Keratinocyte (primary cell): ENCODE results near the gene RASGRF2. TPM values are rescaled to one million over a fixed set of nuclear protein-coding genes. Genes with fewer than 3 reads are reported as not detected.
"Not testable (repeated sequence)": the region's sequence is repeated elsewhere in the genome, so short reads cannot be mapped to it uniquely, and the experiment has no call there.

Experiments
- DNase-seq: peaks from one replicate; pipeline ENCODE4 v3.0.0-alpha.2; 2011; ENCODE audit warnings: low read depth, missing footprints, low spot score
- FAIRE-seq: peaks from 2 replicates; lab custom pipeline; 2011; peaks lifted over from hg19 to GRCh38; lab: Jason Lieb, UNC
- H2AFZ ChIP-seq: 2 replicates; pipeline ENCODE4 v1.6.0; 2012; ENCODE audit warnings: low read length, control low read depth, inconsistent platforms; ENCODE audit not compliant: control insufficient read depth
- H3K27ac ChIP-seq: 2 replicates; pipeline ENCODE4 v1.5.1; 2011; ENCODE audit warnings: low read length; ENCODE audit not compliant: control insufficient read depth, insufficient read depth
- H3K27me3 ChIP-seq: 3 replicates; pipeline ENCODE4 v1.6.0; 2011; ENCODE audit warnings: low read length; ENCODE audit not compliant: control insufficient read depth, insufficient read depth; ENCODE audit errors: extremely low read depth
- H3K36me3 ChIP-seq, 2 experiments: 2 replicates in 1 of 2; 3 replicates in 1 of 2; pipeline ENCODE4 v1.5.1; 2011; ENCODE audit warnings: low read length in 2 of 2, mild to moderate bottlenecking in 1 of 2; ENCODE audit not compliant: control insufficient read depth in 2 of 2, insufficient read depth in 2 of 2; ENCODE audit errors: extremely low read depth in 1 of 2
- H3K4me1 ChIP-seq: 3 replicates; pipeline ENCODE4 v1.5.1; 2011; ENCODE audit warnings: low read length; ENCODE audit not compliant: control insufficient read depth, insufficient read depth; ENCODE audit errors: extremely low read depth
- H3K4me2 ChIP-seq: 3 replicates; pipeline ENCODE4 v1.6.0; 2011; ENCODE audit warnings: low read depth, low read length; ENCODE audit not compliant: control insufficient read depth, insufficient read depth; ENCODE audit errors: extremely low read depth
- H3K4me3 ChIP-seq, 3 experiments: fragments of 200-600 bp in 1 of 3; sonication (generic) in 1 of 3; 2 replicates in 2 of 3; 3 replicates in 1 of 3; pipeline ENCODE4 v1.5.1; 2011 to 2016; ENCODE audit warnings: low read length in 3 of 3, mild to moderate bottlenecking in 3 of 3, control low read depth in 2 of 3, inconsistent platforms in 1 of 3, low read depth in 1 of 3, mixed read lengths in 1 of 3, mixed run types in 1 of 3, moderate library complexity in 1 of 3; ENCODE audit not compliant: control insufficient read depth in 2 of 3, insufficient read depth in 2 of 3; ENCODE audit errors: extremely low read depth in 1 of 3
- H3K79me2 ChIP-seq: 2 replicates; pipeline ENCODE4 v1.6.0; 2012; ENCODE audit warnings: low read length; ENCODE audit not compliant: control insufficient read depth, insufficient read depth
- H3K9ac ChIP-seq: 3 replicates; pipeline ENCODE4 v1.6.0; 2011; ENCODE audit warnings: low read length; ENCODE audit not compliant: control insufficient read depth, insufficient read depth; ENCODE audit errors: extremely low read depth
- H3K9me1 ChIP-seq: 3 replicates; pipeline ENCODE4 v1.6.0; 2011; ENCODE audit warnings: low read length; ENCODE audit not compliant: control insufficient read depth, insufficient read depth; ENCODE audit errors: extremely low read depth
- H3K9me3 ChIP-seq: 2 replicates; pipeline ENCODE4 v1.5.1; 2012; ENCODE audit warnings: low read depth, low read length; ENCODE audit not compliant: control insufficient read depth
- H4K20me1 ChIP-seq: 3 replicates; pipeline ENCODE4 v1.6.0; 2011; ENCODE audit warnings: low read length; ENCODE audit not compliant: control insufficient read depth, insufficient read depth; ENCODE audit errors: extremely low read depth
- CTCF ChIP-seq, 3 experiments: IDR thresholded peaks in 1 of 3; conservative IDR thresholded peaks in 1 of 3; optimal IDR thresholded peaks in 1 of 3; 2 replicates in 2 of 3; 3 replicates in 1 of 3; pipeline versions ENCODE3 to v1.5.1; 2011; ENCODE audit warnings: low read length in 3 of 3, mild to moderate bottlenecking in 3 of 3, moderate library complexity in 2 of 3, control low read depth in 1 of 3, inconsistent platforms in 1 of 3; ENCODE audit not compliant: insufficient read depth in 2 of 3; ENCODE audit errors: extremely low read depth in 1 of 3
- EZH2 ChIP-seq: IDR thresholded peaks from one replicate; pipeline ENCODE4 v1.6.1; 2012; ENCODE audit warnings: inconsistent platforms, mild to moderate bottlenecking, low read length, moderate library complexity
- dilution Hi-C: fragments of 300-500 bp; cut with MboI; formaldehyde crosslinking; loops from one replicate; pipeline ENCODE4 v1.7.0; 2020; ENCODE audit warnings: low sequenced_read_pairs; ENCODE audit not compliant: extremely low pct_ligation_motif_present
- polyA plus RNA-seq, 5 experiments: library from polyadenylated mRNA; depleted of rRNA in 3 of 5; stranded (reverse) in 3 of 5; stranded (forward) in 1 of 5; unstranded in 1 of 5; fragments of >200 nt; gene quantifications; 1 replicate in 1 of 5; 2 replicates in 3 of 5; 3 replicates in 1 of 5; pipeline versions ENCODE4 v1.2.1 to v1.2.3, GENCODE V29; 2011 to 2012; ENCODE audit warnings: missing spikeins in 2 of 5, low read depth in 1 of 5, low replicate concordance in 1 of 5

The RASGRF2 gene
- polyA plus RNA-seq, 1 donor (not counting 4 experiments of a cell fraction or from before 2014, with no cell fraction given), result 0.03 TPM

- peaks cover 14% of the 10 kb centered on the region for H3K4me1 ChIP-seq
- peak overlapping the region; percentile 73 for H3K4me2 ChIP-seq
- peaks cover 2% of the 10 kb centered on the region for H3K9me1 ChIP-seq
- dilution Hi-C loops, result no loop called here
- peak overlapping the region; percentile 49 for H3K27ac ChIP-seq
- peak; percentile 90 for FAIRE-seq
- DNase-seq, result no peak
- no peaks in the 10 kb centered on the region for H3K9me3 ChIP-seq
- no peaks in the 10 kb centered on the region for H3K27me3 ChIP-seq
- H3K9ac ChIP-seq, result peak overlapping the region; percentile 24
- H4K20me1 ChIP-seq, result no peaks in the 10 kb centered on the region
- no peaks in the 10 kb centered on the region for H3K36me3 ChIP-seq
- TF ChIP-seq CTCF (optimal IDR thresholded peaks at IDR 0.05 in 1 of 3, IDR thresholded peaks at IDR 0.05 in 1 of 3, conservative IDR thresholded peaks at IDR 0.05 in 1 of 3; ENCODE audit: extremely low read depth in 1 of 3, insufficient read depth in 2 of 3, low read length in 3 of 3), result no peak
- no peak for TF ChIP-seq EZH2
- peak overlapping the region in 1 of 3 experiments; percentile 21 for H3K4me3 ChIP-seq
- H2AFZ ChIP-seq, result no peak overlapping the region
- H3K79me2 ChIP-seq, result peaks cover 6% of the 10 kb centered on the region
Observed at GRCh38 chr5:81268521-81269196, 308.5 kb downstream of the RASGRF2 start.

- FAIRE-seq (no peak), DNase-seq (no peak)
- peaks cover 6% of the 10 kb centered on the region for H3K79me2 ChIP-seq
- H3K9ac ChIP-seq, result no peak overlapping the region
- no peaks in the 10 kb centered on the region for H4K20me1 ChIP-seq
- TF ChIP-seq EZH2 (no peak), CTCF (optimal IDR thresholded peaks at IDR 0.05 in 1 of 3, IDR thresholded peaks at IDR 0.05 in 1 of 3, conservative IDR thresholded peaks at IDR 0.05 in 1 of 3; ENCODE audit: extremely low read depth in 1 of 3, insufficient read depth in 2 of 3, low read length in 3 of 3) (no peak)
- H2AFZ ChIP-seq, result no peak overlapping the region
- no peak overlapping the region for H3K4me2 ChIP-seq
- no peaks in the 10 kb centered on the region for H3K27me3 ChIP-seq
- no peak overlapping the region for H3K4me3 ChIP-seq
- no peaks in the 10 kb centered on the region for H3K36me3 ChIP-seq
- dilution Hi-C loops, result no loop called here
- H3K4me1 ChIP-seq, result peaks cover 14% of the 10 kb centered on the region
- no peaks in the 10 kb centered on the region for H3K9me3 ChIP-seq
- H3K27ac ChIP-seq, result peak overlapping the region; percentile 49
- peaks cover 2% of the 10 kb centered on the region for H3K9me1 ChIP-seq
Observed at GRCh38 chr5:81269751-81270393, 309.7 kb downstream of the RASGRF2 start.

GRCh38 chr5:81270394-81271027, 310.3 kb downstream of the RASGRF2 start:
- H3K4me2 ChIP-seq, H3K79me2 ChIP-seq, H3K9me1 ChIP-seq, dilution Hi-C loops, H3K36me3 ChIP-seq, H3K4me3 ChIP-seq, H4K20me1 ChIP-seq, H3K9ac ChIP-seq, H3K27me3 ChIP-seq, H3K9me3 ChIP-seq, H2AFZ ChIP-seq, FAIRE-seq, DNase-seq, H3K27ac ChIP-seq: not testable (repeated sequence)
- peaks cover 14% of the 10 kb centered on the region for H3K4me1 ChIP-seq
